ENCODE measurements around the gene GLRB. TPM values are rescaled to one million over a fixed set of nuclear protein-coding genes. Genes with fewer than 3 reads are reported as not detected.
"Not testable (repeated sequence)": the region's sequence is repeated elsewhere in the genome, so short reads cannot be mapped to it uniquely, and the experiment has no call there.

The GLRB gene
- total RNA-seq, 1 donor from 2014 or later, result 2.9 TPM

DNA sequence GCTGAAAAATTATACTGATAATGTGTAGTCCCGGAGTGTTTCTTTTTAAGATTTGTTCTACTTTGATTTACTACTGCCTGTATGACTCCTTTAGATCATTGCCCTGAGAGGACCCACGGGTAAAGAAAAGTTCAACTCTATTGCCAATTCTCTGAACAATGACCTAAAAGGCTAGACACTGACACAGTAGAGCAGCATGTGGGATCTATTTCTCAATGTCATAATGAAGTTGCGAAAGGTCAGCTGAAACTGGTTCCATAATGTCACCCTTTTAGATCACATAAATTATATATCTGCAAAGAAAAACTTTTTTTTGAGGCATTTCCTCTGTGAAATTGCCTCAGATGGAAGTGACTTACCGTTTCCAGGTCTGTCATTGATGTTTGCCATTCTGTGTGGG, 67.4 kb downstream of the GLRB start:
- H3K4me1 ChIP-seq, result no peaks in the 10 kb centered on the region
- no peak overlapping the region for H3K27ac ChIP-seq
- H3K27me3 ChIP-seq, result no peaks in the 10 kb centered on the region
- H3K4me3 ChIP-seq, result no peak overlapping the region
- H3K9me3 ChIP-seq, result no peaks in the 10 kb centered on the region
- no peaks in the 10 kb centered on the region for H3K36me3 ChIP-seq
- no peak for DNase-seq (ENCODE audit: extremely low spot score in 2 of 2)
- TF ChIP-seq CTCF (IDR thresholded peaks at IDR 0.05), result no peak
- TF ChIP-seq POLR2A (IDR thresholded peaks at IDR 0.05), result no peak
- TF ChIP-seq POLR2AphosphoS5 (IDR thresholded peaks at IDR 0.05; ENCODE audit: insufficient read depth in 1 of 2, low read depth in 1 of 2), result no peak
- intact Hi-C loops (cut with DNase I), result no loop called here

DNA sequence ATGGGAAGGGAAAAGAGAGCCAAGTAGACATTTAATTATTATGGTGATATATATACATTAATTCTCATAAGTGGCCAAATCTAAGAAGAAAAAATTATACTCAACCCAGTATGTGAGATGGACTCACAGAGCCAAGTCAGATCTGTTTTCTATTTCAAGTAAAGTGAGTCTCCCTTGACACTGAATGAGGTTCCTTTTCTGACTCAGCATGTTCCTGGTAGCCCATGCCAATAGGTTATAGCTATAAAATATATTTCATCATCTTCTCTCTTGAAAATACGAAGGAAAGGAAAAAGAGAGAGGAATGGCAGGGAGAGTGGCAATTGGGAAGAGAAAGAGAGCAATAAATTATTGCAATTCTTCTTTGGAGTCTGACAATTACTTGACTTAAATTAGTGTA, 75.8 kb downstream of the GLRB start:
- TF ChIP-seq POLR2A (IDR thresholded peaks at IDR 0.05) (no peak), POLR2AphosphoS5 (IDR thresholded peaks at IDR 0.05; ENCODE audit: insufficient read depth in 1 of 2, low read depth in 1 of 2) (no peak), CTCF (IDR thresholded peaks at IDR 0.05) (no peak)
- no peaks in the 10 kb centered on the region for H3K27me3 ChIP-seq

DNA sequence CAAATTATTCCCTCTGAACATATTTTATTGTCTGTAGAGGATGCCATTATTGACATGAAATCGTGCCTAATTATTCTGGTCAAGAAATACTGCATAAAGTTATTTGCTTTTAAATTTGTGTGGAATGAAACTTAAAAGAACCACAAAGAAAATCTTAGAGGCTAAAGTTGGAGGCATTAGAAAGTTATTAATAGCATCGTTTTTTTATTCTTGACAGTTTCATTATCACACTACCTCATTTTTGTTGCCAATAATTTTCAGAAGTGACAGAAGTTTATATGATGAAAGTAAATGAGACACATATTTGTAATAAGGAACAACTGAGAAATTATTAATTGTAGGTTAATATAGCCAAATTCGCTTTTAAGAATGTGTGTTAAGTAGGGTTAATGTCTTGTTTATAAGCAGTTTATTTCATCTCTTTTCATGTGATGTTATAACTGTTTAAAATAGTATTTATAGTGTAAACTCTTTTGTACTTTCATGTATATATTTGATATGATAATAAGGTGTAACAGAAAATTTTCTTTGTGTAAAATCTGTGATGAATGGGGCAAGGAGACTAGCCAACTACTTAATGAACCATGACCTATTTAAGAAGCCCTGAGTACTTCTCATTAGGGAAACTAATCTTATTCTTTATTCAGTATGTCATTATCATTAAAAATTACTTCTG, 90.1 kb downstream of the GLRB start:
- Histone ChIP-seq H3K27me3 (no peaks in the 10 kb centered on the region), H3K27ac (no peak overlapping the region), H3K9me3 (no peaks in the 10 kb centered on the region), H3K4me3 (no peak overlapping the region), H3K36me3 (no peaks in the 10 kb centered on the region), H3K4me1 (no peaks in the 10 kb centered on the region)
- no peak for DNase-seq (ENCODE audit: extremely low spot score in 2 of 2)
- TF ChIP-seq POLR2A (IDR thresholded peaks at IDR 0.05), result no peak
- TF ChIP-seq CTCF (IDR thresholded peaks at IDR 0.05), result no peak
- no peak for TF ChIP-seq POLR2AphosphoS5 (IDR thresholded peaks at IDR 0.05; ENCODE audit: insufficient read depth in 1 of 2, low read depth in 1 of 2)
- intact Hi-C loops (cut with DNase I), result no loop called here

More for the DNA sequence above, 75.8 kb downstream of the GLRB start:
- Histone ChIP-seq H3K9me3 (no peaks in the 10 kb centered on the region), H3K27ac (no peak overlapping the region), H3K36me3 (no peaks in the 10 kb centered on the region), H3K4me1 (no peaks in the 10 kb centered on the region), H3K4me3 (no peak overlapping the region)
- no peak for DNase-seq (ENCODE audit: extremely low spot score in 2 of 2)
- intact Hi-C loops (cut with DNase I), result no loop called here

DNA sequence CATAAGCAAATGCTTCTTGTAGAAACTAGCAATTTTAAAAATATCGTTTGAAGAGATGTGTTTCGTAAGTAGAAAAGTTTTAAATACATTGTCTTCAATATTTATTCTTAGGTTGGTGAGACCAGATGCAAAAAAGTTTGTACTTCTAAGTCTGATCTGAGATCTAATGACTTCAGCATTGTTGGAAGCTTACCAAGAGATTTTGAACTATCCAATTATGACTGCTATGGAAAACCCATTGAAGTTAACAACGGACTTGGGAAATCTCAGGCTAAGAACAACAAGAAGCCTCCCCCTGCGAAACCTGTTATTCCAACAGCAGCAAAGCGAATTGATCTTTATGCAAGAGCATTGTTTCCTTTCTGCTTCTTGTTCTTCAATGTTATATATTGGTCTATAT, 94.4 kb downstream of the GLRB start:
- intact Hi-C loops (cut with DNase I), result no loop called here
- Histone ChIP-seq H3K36me3 (no peaks in the 10 kb centered on the region), H3K27ac (no peak overlapping the region), H3K4me3 (no peak overlapping the region), H3K27me3 (no peaks in the 10 kb centered on the region), H3K4me1 (no peaks in the 10 kb centered on the region), H3K9me3 (no peaks in the 10 kb centered on the region)
- no peak for DNase-seq (ENCODE audit: extremely low spot score in 2 of 2)
- TF ChIP-seq CTCF (IDR thresholded peaks at IDR 0.05) (no peak), POLR2AphosphoS5 (IDR thresholded peaks at IDR 0.05; ENCODE audit: insufficient read depth in 1 of 2, low read depth in 1 of 2) (no peak), POLR2A (IDR thresholded peaks at IDR 0.05) (no peak)

DNA sequence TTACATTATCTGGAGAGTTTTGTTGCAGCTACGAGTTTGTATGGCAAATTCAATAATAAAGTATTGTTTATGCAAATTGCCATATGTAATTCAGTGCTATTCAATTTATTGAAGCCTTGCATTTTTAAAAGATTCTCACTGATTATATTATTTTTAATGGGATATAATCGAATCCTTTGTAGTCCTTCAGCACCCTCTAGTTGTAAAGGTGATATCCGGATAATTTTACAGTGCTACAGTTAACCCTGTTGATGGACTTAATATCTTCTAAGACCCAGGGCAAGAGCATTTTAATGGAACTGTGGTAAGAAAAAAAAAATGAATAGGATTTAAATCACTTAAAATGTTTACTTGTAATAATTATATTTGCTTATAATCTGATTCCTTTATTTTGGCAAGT, 96.1 kb downstream of the GLRB start:
- H3K9me3 ChIP-seq, result no peaks in the 10 kb centered on the region
- H3K36me3 ChIP-seq, result no peaks in the 10 kb centered on the region
- TF ChIP-seq POLR2AphosphoS5 (IDR thresholded peaks at IDR 0.05; ENCODE audit: insufficient read depth in 1 of 2, low read depth in 1 of 2) (no peak), CTCF (IDR thresholded peaks at IDR 0.05) (no peak), POLR2A (IDR thresholded peaks at IDR 0.05) (no peak)
- no peaks in the 10 kb centered on the region for H3K4me1 ChIP-seq
- H3K4me3 ChIP-seq, result no peak overlapping the region
- intact Hi-C loops (cut with DNase I), result no loop called here
- H3K27me3 ChIP-seq, result no peaks in the 10 kb centered on the region
- H3K27ac ChIP-seq, result no peak overlapping the region
- no peak for DNase-seq (ENCODE audit: extremely low spot score in 2 of 2)

DNA sequence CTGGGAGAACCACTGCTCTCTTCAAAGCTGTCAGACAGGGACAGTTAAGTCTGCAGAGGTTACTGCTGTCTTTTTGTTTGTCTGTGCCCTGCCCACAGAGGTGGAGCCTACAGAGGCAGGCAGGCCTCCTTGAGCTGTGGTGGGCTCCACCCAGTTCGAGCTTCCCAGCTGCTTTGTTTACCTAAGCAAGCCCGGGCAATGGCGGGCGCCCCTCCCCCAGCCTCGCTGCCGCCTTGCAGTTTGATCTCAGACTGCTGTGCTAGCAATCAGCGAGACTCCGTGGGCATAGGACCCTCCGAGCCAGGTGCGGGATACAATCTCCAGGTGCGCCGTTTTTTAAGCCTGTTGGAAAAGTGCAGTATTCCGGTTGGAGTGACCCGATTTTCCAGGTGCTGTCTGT, 104.3 kb downstream of the GLRB start:
- DNase-seq (ENCODE audit: extremely low spot score in 2 of 2); H3K9me3 ChIP-seq; intact Hi-C loops (cut with DNase I): not testable (repeated sequence)

More for the DNA sequence above, 104.3 kb downstream of the GLRB start:
- H3K27ac ChIP-seq, H3K4me1 ChIP-seq, H3K36me3 ChIP-seq, H3K27me3 ChIP-seq, H3K4me3 ChIP-seq: not testable (repeated sequence)
